Frontal cortex (tissue), 4 donors: ENCODE data around the gene MTPN. TPM values are rescaled to one million over a fixed set of nuclear protein-coding genes. Genes with fewer than 3 reads are reported as not detected.

Experiments
- DNase-seq, 2 donors: peaks; one replicate each; pipeline ENCODE4 v3.0.0; 2012; ENCODE audit warnings: low spot score in 2 of 2
- FAIRE-seq: peaks from 2 replicates; lab custom pipeline; 2012; peaks lifted over from hg19 to GRCh38; lab: Jason Lieb, UNC
- small RNA-seq: library from RNA; depleted of rRNA; stranded (forward); fragments of <200 nt; gene quantifications from one replicate; pipeline ENCODE3, GENCODE V24; 2014
- total RNA-seq: library from RNA; depleted of rRNA; stranded (reverse); fragments of >200 nt; gene quantifications from one replicate; pipeline ENCODE4 v1.2.3, GENCODE V29; 2014
- donor health status: control.
- donor health status: control.
- donor health status: control.

The MTPN gene
- total RNA-seq, 1 donor from 2014 or later = 170 TPM

GRCh38 chr7:135901585-135902540, 75.3 kb downstream of the MTPN start:
- no peak for FAIRE-seq
- no peak for DNase-seq

- DNase-seq = no peak
- no peak for FAIRE-seq
Observed at GRCh38 chr7:135900065-135900546, 77.1 kb downstream of the MTPN start.

GRCh38 chr7:135899458-135900064, 77.6 kb downstream of the MTPN start:
- DNase-seq = no peak
- no peak for FAIRE-seq

GRCh38 chr7:135898226-135898625, 78.9 kb downstream of the MTPN start:
- no peak for DNase-seq

GRCh38 chr7:135894816-135895215, 82.3 kb downstream of the MTPN start:
- no peak for DNase-seq
- FAIRE-seq = no peak

More at GRCh38 chr7:135898226-135898625, 78.9 kb downstream of the MTPN start:
- FAIRE-seq = no peak

- FAIRE-seq (no peak), DNase-seq (no peak)
Observed at GRCh38 chr7:135889823-135890222, 87.3 kb downstream of the MTPN start.

GRCh38 chr7:135888740-135889139, 88.4 kb downstream of the MTPN start:
- FAIRE-seq (no peak), DNase-seq (no peak)

- FAIRE-seq (no peak), DNase-seq (no peak)
Observed at GRCh38 chr7:135886345-135887132, 90.6 kb downstream of the MTPN start.

GRCh38 chr7:135884495-135885232, 92.5 kb downstream of the MTPN start:
- FAIRE-seq (no peak), DNase-seq (no peak)

- DNase-seq (no peak), FAIRE-seq (no peak)
Observed at GRCh38 chr7:135879233-135879632, 97.9 kb downstream of the MTPN start.

- no peak for DNase-seq
- FAIRE-seq = no peak
Observed at GRCh38 chr7:135878284-135878683, 98.9 kb downstream of the MTPN start.

- no peak for FAIRE-seq
- DNase-seq = no peak
Observed at GRCh38 chr7:135877805-135878204, 99.4 kb downstream of the MTPN start.

Small RNA genes within 50 kb of the gene (small RNA-seq; reads per million reads assigned to genes)
- not detected for gene RNU6-223P

Other genes with a start within 250 kb of the MTPN start
- gene SLC13A4, start 249.2 kb downstream of the MTPN start, total RNA-seq = 12.6 TPM
- gene FAM180A, start 228.5 kb downstream of the MTPN start, total RNA-seq = not detected